GM06990 (cell line): ENCODE measurements around the gene LRRC27.

ENCODE experiments used
- DNase-seq: peaks from one replicate; pipeline ENCODE4 v3.0.0-alpha.2; 2011; ENCODE audit not compliant: insufficient read length; ENCODE audit errors: extremely low read depth
- H3K27me3 ChIP-seq: replicated peaks from 2 replicates; pipeline ENCODE4 v1.6.0; 2011; ENCODE audit warnings: low read length; ENCODE audit not compliant: control insufficient read depth, insufficient read depth
- H3K36me3 ChIP-seq: 2 replicates; pipeline ENCODE4 v1.5.1; 2011; ENCODE audit warnings: low read length; ENCODE audit not compliant: control insufficient read depth, insufficient read depth
- H3K4me3 ChIP-seq: replicated peaks from 2 replicates; pipeline ENCODE4 v1.5.1; 2011; ENCODE audit warnings: low read depth, mild to moderate bottlenecking, control low read depth, low read length
- CTCF ChIP-seq: IDR thresholded peaks from 2 replicates; pipeline ENCODE4 v1.5.1; 2011; ENCODE audit warnings: low read length, control low read depth, mild to moderate bottlenecking, inconsistent platforms; ENCODE audit not compliant: insufficient read depth, poor library complexity, severe bottlenecking

LRRC27 gene

GRCh38 chr10:132361581-132362101 is 29.6 kb downstream of the LRRC27 start:
- no peak for DNase-seq
- Histone ChIP-seq H3K4me3 (no peak overlapping the region), H3K36me3 (no peaks in the 10 kb centered on the region), H3K27me3 (no peaks in the 10 kb centered on the region)
- TF ChIP-seq CTCF, result no peak

- H3K4me3 ChIP-seq, result no peak overlapping the region
- no peaks in the 10 kb centered on the region for H3K27me3 ChIP-seq
- DNase-seq, result no peak
- no peak for TF ChIP-seq CTCF
- H3K36me3 ChIP-seq, result no peaks in the 10 kb centered on the region
Observed at GRCh38 chr10:132362151-132362611, 30.2 kb downstream of the LRRC27 start.

- TF ChIP-seq CTCF, result no peak
- no peaks in the 10 kb centered on the region for H3K27me3 ChIP-seq
- no peaks in the 10 kb centered on the region for H3K36me3 ChIP-seq
- no peak overlapping the region for H3K4me3 ChIP-seq
- no peak for DNase-seq
Observed at GRCh38 chr10:132363376-132363775, 31.4 kb downstream of the LRRC27 start.

- DNase-seq, result no peak
- Histone ChIP-seq H3K27me3 (no peaks in the 10 kb centered on the region), H3K36me3 (no peaks in the 10 kb centered on the region), H3K4me3 (no peak overlapping the region)
- no peak for TF ChIP-seq CTCF
Observed at GRCh38 chr10:132363921-132364593, 32.1 kb downstream of the LRRC27 start.

GRCh38 chr10:132364594-132364970 is 32.6 kb downstream of the LRRC27 start:
- H3K4me3 ChIP-seq, result no peak overlapping the region
- no peak for DNase-seq
- no peaks in the 10 kb centered on the region for H3K27me3 ChIP-seq
- no peaks in the 10 kb centered on the region for H3K36me3 ChIP-seq
- TF ChIP-seq CTCF, result no peak
